Right ventricle myocardium inferior (tissue), 1 donor: ENCODE data around the gene FNBP1L. TPM values are rescaled to one million over a fixed set of nuclear protein-coding genes. Genes with fewer than 3 reads are reported as not detected.
"Not testable (repeated sequence)": the region's sequence is repeated elsewhere in the genome, so short reads cannot be mapped to it uniquely, and the experiment has no call there.

Experiments used
- ATAC-seq: fragments of 200-7000 bp; cut with Tn5 transposase; one replicate; pipeline ENCODE4 v1.9.1; 2020; ENCODE audit warnings: mild to moderate bottlenecking, moderate library complexity
- DNase-seq: peaks from one replicate; pipeline ENCODE4 v3.0.0; 2021; ENCODE audit errors: missing footprints
- intact Hi-C: fragments of 100-400 bp; cut with DNase I; formaldehyde crosslinking; loops from one replicate; pipeline ENCODE4 v1.11.0; 2022
- total RNA-seq: library from RNA; stranded (reverse); fragmentation: NEBNext Ultra II Directional; extraction: Animal tissue kit (Norgen Biotek cat#: 25700); gene quantifications from one replicate; pipeline ENCODE4 v1.2.1, GENCODE V29; 2021
- donor health status: DM: no; HTN: yes; CAD: no; lungs with severe emphysema.

Gene FNBP1L
- total RNA-seq, 1 donor from 2014 or later = 24.8 TPM

- ATAC-seq = no peak
- intact Hi-C loops = loop anchor here (5.0 kb wide), 2 partner anchors 48 to 57 kb away; no protein-coding TSS in a partner anchor
- DNase-seq = no peak
These were observed 101.9 kb downstream of the FNBP1L start for GRCh38 chr1:93549811-93550210.

- no peak for DNase-seq
- ATAC-seq = peak; percentile 73
- intact Hi-C loops = loop anchor here (5.0 kb wide), 2 partner anchors 51 to 54 kb away; no protein-coding TSS in a partner anchor
These were observed 105.0 kb downstream of the FNBP1L start for GRCh38 chr1:93552741-93553455.

DNA sequence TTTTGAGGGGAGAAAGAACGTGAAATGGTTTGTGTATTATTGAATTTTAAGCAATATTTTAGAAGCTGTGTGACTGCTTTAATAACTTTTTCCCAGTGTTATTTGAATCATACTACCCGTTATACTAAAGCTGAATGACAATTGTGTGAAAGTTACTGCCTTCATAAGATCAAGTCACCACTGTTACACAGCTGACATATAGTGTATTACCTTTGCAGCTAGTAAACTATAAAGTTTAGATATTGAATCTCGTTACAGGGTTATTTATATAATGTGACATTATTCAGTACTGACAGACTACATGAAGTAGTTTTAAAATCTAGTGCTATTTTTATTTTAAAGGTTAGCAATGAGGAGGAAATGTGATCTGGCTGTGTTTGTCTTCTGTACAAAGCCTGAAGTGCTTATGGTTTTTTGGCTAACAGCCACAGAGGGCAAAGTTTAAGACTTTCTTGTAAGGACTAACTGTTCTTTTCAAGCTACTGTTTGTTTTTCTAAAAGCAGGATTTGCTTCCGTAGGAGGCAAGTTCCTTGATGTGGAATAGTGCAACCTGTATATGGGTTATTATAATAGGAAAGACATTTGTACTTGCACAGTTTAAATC is 106.1 kb downstream of the FNBP1L start:
- intact Hi-C loops = loop anchor here (5.0 kb wide), 2 partner anchors 52 to 53 kb away; no protein-coding TSS in a partner anchor
- not testable (repeated sequence) for DNase-seq
- ATAC-seq = peak; percentile 45

GRCh38 chr1:93554883-93555872 is 107.3 kb downstream of the FNBP1L start:
- intact Hi-C loops = loop anchor here (5.0 kb wide), 3 partner anchors 52 to 108 kb away; partner anchors contain the start of gene FNBP1L
- ATAC-seq (peak; percentile 53), DNase-seq (no peak)

DNA sequence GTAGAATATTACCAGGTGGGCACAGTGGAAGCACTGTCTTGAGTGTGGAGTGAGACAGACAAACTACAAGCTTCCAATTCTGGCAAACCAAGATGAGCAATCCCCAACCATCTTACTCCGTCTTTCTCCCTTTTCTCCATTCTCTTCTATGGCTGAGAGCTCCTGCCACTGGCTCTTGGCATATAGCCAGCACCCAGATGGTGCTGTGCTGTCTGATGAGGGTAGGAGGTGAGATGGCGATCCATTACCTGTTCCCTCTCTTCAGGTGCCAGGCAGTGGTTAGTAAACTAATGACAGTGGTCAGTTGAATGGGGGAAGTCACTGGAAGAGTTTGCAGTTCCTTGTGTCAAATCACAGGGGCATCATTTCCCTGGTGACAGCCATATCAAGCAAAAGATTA is 108.4 kb downstream of the FNBP1L start:
- intact Hi-C loops = loop anchor here (5.0 kb wide), 1 partner anchor 109 kb away; the partner anchor contains the start of gene FNBP1L
- DNase-seq (no peak), ATAC-seq (no peak)

DNA sequence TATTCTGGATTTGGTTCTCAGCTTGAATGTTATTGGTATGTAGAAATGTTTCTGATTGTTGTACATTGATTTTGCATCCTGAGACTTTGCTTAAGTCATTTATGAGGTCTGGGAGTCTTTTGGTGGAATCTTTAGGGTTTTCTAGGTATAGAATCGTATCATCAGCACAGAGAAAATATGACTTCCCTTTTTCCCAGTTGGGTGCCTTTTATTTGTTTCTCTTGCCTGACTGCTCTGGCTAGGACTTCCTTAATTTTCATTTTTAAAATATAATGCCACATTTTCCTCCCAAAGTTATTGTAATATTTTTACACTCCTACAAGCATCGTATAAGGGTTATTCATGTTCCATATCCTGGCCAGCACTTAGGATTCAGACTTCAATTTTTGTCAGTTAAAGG is 111.1 kb downstream of the FNBP1L start:
- DNase-seq (no peak), ATAC-seq (no peak)
- intact Hi-C loops = loop anchor here (5.0 kb wide), 1 partner anchor 112 kb away; the partner anchor contains the start of gene FNBP1L

DNA sequence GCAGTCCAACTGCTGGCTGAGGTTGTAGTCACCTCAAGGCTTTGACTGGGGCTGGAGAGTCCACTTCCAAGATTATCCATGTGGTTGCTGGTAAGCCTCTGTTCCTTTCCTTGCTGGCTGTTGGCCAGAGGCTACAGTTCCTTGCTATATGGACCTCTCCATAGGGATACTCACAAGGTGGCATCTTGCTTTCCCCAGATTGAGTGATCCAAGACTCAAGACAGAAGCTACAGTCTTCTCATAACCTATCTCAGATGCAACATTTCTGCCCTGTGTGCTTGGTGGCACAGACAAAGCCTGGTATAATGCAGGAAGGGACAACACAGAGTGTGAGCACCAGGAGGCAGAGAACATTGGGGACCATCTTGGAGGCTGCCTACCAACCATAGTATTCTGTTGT is 111.8 kb downstream of the FNBP1L start:
- DNase-seq (no peak), ATAC-seq (peak; percentile 10)
- intact Hi-C loops = loop anchor here (5.0 kb wide), 1 partner anchor 112 kb away; the partner anchor contains the start of gene FNBP1L

DNA sequence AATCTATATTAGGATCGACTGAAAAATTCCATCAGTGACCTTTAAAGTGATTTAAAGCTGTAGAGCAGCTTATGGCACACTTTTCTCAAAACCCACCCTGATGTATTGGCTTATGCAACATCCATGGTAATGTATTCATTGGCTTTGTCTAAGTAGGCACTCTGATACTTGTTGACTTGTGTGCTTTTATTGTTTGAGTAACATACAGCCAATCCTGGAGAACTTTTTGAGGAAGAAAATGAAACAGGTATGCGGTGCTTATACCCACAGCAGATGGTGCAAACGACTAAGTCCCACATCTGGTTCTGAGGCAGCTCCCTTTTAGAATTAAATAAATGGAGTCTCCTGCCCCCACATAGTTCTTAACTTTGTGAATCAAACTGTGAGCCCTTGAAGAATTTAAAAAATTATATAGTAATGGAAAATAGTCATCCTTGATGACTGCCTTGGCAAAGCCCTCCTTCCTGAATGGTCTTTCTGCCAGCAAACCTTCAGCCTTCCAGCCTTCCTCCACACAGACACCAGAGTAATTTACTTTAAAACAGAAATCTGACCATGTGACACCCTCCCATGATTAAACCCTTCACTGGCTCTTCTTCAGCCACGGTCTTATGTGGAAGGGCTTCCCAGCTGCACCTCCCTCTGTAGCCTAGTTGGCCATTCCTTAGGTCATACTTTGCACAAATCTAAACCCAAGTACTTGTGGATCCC is 117.7 kb downstream of the FNBP1L start:
- intact Hi-C loops = loop anchor here (5.0 kb wide), 1 partner anchor 52 kb away; no protein-coding TSS in a partner anchor
- DNase-seq (no peak), ATAC-seq (peak; percentile 25)

DNA sequence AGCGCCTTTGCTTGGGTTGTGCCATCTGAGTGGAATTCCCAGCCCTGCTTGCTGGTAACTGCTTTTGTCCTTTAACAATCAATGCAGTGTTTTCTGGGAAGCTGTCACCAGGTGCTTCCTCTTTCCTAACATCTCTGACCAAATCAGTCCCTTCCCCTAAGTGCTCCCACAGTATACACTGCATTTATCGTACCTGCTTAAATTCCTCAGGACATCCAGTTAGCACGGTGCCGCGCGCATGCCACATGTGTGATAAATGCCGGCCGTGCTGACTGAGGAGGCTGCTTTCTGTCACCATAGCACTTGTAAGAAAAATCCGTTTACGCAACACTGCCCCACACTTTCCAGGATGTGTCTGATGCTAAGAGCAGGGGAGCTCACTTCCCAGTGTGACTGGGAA is 118.3 kb downstream of the FNBP1L start:
- ATAC-seq (peak; percentile 78), DNase-seq (peak; percentile 79)
- intact Hi-C loops = loop anchor here (5.0 kb wide), 1 partner anchor 51 kb away; no protein-coding TSS in a partner anchor

DNA sequence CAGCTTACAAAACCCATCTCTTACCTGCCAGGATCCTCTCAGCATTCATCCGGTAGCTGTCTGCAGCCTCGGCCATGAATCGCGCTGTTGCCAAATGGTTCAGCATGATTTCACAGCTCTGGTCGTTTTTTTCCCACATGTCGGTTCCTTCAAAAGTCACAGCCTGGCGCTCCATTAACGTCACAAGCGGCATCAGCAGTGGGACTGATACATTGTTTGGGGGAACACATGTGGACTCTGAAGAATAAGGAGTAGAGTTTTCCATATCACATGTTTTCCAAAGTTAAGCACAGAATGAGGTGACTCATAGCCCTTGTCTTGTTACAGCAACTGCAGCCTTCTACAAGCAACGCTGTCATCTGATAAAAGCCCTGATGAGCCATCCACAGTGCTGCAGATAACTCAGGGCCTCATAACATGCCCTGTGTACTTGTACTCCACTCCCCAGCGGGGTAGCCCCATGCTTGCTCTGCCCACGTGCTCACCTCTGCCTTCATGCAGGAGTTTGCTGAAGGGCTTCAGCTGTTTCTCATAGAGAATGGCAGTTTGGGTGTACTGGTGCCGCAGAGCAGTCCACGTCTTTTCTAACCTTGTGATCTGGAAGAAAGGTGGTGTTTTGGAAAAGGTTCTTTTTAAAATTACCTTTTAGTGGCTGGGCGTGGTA is 119.5 kb downstream of the FNBP1L start:
- intact Hi-C loops = loop anchor here (5.0 kb wide), 1 partner anchor 50 kb away; no protein-coding TSS in a partner anchor
- DNase-seq = no peak
- peak; percentile 43 for ATAC-seq

DNA sequence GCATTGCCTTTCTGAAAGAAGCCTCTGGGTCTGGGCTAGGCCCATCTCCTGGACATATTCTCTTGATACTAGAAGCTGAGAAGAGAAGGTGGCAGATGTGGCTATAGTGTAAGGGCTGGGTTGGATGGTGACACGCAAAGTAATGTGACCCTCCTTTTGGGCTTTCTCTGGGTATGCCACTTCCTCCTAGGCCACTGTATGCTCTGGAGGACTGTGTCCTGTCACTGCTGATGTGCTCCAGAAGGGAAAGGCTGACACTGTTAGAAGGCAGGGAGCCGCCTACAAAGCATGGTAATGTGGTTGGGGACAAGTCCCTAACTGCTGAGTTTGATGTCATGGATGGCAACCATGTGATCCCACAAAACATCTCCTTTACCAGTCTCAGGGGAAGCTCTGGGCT is 121.6 kb downstream of the FNBP1L start:
- DNase-seq (no peak), ATAC-seq (no peak)
- intact Hi-C loops = loop anchor here (5.0 kb wide), 1 partner anchor 48 kb away; no protein-coding TSS in a partner anchor

- ATAC-seq = no peak
These were observed 123.8 kb downstream of the FNBP1L start for GRCh38 chr1:93571623-93572310.

DNA sequence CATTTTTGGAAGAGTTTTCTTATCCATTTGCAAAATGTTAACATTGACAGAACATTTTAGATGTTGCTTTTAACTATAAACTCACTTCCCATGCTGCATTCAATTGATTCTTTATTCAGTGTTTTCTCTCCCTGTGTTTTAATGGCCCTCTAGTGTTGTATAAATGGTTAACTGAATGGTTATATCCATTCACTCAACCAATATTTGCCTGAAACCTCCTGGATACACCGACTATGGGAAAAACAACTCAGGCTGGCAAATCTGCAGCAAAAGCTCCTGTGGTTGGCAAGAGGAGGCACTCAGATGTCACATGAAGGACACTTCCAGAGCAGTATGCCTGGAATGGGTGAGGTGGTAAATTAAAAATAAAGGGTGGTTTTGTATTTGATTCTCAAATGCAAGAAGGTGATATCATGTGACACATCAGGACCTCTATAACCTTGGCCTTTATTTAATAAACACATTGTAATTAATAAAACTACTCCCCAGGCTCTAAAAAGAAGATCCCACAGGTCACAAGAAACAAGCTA is 126.1 kb downstream of the FNBP1L start:
- intact Hi-C loops = no loop called here
- ATAC-seq = no peak
- DNase-seq = no peak

More at GRCh38 chr1:93571623-93572310, 123.8 kb downstream of the FNBP1L start:
- intact Hi-C loops = no loop called here
- no peak for DNase-seq

DNA sequence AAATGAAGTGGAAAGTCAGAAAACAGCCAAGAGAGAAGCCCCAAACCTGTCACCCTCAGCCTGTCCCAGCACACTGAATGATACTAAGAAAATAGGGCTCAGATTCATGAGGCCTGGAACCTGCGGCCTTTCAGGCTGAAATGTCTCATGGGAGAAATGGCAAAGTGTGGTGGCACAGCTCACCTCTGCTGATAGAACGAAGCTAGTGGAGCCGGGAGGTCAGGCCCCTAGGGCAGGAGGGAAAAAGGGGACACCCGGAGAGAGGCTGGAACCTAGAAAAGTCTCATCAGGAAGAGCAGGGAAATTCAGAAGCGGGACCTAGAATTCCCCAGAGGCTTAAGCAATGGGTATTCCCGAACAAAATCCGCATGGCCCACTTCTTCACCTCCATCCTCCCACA is 126.6 kb downstream of the FNBP1L start:
- no peak for DNase-seq
- no peak for ATAC-seq
- intact Hi-C loops = no loop called here

GRCh38 chr1:93574991-93575390 is 127.1 kb downstream of the FNBP1L start:
- intact Hi-C loops = no loop called here
- ATAC-seq (no peak), DNase-seq (no peak)

- ATAC-seq = no peak
These were observed 127.8 kb downstream of the FNBP1L start for GRCh38 chr1:93575621-93576284.

More at GRCh38 chr1:93575621-93576284, 127.8 kb downstream of the FNBP1L start:
- DNase-seq = no peak
- intact Hi-C loops = no loop called here
